Fibroblast of skin of back (primary cell): ENCODE results near the gene ATOH7. TPM values are rescaled to one million over a fixed set of nuclear protein-coding genes. Genes with fewer than 3 reads are reported as not detected.
"Not testable (repeated sequence)": the region's sequence is repeated elsewhere in the genome, so short reads cannot be mapped to it uniquely, and the experiment has no call there.

Source experiments
- DNase-seq: peaks from one replicate; pipeline ENCODE4 v3.0.0-alpha.2; 2013
- polyA plus RNA-seq, 2 experiments: library from polyadenylated mRNA; unstranded; fragments of 120-200 nt; gene quantifications; one replicate each; pipeline ENCODE4 v1.2.1, GENCODE V29; 2013; ENCODE audit not compliant: insufficient read length in 2 of 2

Gene ATOH7
- polyA plus RNA-seq (2013, experiment 1 of 2; ENCODE audit: insufficient read length) = not detected
- polyA plus RNA-seq (2013, experiment 2 of 2; ENCODE audit: insufficient read length) = not detected

DNA sequence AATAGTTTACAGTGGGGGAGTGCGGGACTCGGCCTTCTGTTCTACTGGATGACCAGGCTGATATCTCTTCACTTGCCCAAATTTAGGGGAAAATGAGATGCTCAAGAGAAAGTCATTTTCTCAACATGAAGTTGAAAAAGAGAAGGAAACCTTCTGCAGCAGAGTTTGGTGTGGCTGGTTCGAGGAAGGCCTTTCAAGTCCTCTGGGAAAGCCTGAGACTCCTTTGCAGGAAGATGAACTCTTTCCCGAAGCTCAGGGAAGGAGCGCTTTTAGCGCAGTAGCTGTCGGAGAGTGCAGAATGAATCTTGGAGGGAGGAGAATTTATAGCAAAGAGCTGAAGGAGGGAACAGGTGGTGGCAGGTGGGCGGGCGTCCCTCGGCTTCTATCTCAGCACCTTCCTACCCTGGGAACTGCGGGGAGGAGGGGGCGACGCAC, at the start of gene ATOH7:
Gene ATOH7, minus strand, starts transcription at position 297 of the 435 bp plus-strand sequence. CDS start 436 bp downstream, outside the sequence.
- no peak for DNase-seq

DNA sequence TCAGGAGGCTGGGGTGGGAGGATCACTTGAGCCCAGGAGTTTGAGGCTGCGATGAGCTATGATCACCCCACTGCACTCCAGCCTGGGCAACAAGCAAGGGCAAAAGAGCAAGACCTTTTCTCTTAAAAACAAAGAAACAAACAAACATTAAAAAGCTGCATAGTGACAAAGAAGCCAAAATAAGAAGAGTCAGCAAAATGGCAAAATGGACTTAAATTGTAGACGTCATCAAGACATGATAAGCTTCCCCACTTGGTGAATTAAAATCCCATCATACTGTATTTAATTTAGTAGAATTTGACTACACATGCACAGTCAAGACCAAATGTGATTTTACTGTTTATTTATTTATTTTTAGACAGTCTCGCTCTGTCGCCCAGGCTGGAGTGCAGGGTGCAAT, 48.8 kb upstream of the ATOH7 start:
- DNase-seq = no peak

GRCh38 chr10:68278906-68279753, 47.2 kb upstream of the ATOH7 start:
- not testable (repeated sequence) for DNase-seq

DNA sequence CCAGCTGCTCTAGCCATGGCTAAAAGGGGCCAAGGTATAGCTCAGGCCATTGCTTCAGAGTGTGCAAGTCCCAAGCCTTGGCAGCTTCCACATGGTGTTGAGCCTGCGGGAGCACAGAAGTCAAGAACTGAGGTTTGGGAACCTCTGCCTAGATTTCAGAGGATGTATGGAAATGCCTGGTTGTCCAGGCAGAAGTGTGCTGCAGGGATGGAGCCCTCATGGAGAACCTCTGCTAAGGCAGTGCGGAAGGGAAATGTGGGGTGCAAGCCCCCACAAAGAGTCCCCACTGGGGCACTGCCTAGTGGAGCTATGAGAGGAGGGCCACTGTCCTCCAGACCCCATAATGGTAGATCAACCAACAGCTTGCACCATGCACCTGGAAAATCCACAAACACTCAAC, 45.9 kb upstream of the ATOH7 start:
- not testable (repeated sequence) for DNase-seq

DNA sequence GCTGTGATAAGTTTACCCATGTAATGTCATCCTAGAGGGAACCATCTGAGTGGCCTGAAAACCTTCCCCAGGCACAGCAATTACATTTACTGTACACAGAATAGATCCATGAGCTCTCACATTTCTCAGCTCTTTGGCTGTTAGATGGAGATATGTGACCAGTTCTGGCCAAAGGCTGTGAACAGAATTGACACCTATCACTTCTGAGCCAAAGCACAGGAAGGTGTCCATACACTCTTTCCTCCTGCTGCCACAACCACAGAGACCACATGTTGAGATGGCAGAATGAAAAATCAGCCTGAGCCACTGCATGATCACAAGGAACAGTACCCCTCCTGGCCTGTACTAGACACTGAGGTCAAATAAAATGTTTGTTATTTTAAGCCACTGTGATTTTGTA, 44.3 kb upstream of the ATOH7 start:
- DNase-seq = no peak

DNA sequence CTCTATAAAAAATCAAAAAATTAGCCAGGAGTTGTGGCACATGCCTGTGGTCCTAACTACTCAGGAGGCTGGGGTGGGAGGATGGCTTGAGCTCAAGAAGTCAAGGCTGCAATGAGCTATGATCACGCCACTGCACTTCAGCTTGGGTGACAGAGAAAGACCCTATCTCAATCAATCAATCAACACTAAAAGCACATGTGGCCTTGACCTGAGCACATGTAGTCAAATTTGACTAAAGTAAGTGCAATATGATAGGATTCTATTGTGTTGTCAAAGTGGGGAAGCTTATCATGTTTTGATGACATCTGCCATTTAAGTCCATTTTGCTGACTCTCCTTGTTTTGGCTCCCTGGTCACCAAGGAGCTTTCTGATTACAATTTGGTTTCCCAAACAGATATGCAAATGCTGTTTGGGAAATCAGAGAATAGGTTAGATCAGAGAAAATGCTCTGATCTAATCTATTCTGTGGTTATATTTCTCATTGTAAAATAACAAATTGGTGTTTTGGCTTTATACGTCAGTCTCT, 43.8 kb upstream of the ATOH7 start:
- no peak for DNase-seq

DNA sequence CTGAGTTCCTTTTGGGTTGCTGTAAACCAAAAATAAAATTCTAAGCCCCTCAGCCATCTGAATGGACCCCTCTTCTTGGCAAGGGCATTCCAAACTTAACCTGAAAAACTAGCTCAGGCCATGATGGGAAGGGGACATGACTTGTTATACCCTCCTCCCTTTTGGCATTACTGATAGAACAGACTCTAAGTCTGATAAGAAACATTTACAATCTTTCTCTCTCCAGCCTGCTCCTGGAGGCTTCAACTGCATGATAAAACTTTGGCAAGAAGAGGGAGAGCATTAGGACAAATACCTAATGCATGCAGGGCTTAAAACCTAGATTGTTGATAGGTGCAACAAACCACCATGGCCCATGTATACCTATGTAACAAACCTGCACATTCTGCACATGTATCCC, 40.9 kb upstream of the ATOH7 start:
- no peak for DNase-seq

GRCh38 chr10:68271196-68271882, 39.4 kb upstream of the ATOH7 start:
- no peak for DNase-seq

- no peak for DNase-seq
These were observed 37.8 kb upstream of the ATOH7 start for GRCh38 chr10:68269562-68270290.

DNA sequence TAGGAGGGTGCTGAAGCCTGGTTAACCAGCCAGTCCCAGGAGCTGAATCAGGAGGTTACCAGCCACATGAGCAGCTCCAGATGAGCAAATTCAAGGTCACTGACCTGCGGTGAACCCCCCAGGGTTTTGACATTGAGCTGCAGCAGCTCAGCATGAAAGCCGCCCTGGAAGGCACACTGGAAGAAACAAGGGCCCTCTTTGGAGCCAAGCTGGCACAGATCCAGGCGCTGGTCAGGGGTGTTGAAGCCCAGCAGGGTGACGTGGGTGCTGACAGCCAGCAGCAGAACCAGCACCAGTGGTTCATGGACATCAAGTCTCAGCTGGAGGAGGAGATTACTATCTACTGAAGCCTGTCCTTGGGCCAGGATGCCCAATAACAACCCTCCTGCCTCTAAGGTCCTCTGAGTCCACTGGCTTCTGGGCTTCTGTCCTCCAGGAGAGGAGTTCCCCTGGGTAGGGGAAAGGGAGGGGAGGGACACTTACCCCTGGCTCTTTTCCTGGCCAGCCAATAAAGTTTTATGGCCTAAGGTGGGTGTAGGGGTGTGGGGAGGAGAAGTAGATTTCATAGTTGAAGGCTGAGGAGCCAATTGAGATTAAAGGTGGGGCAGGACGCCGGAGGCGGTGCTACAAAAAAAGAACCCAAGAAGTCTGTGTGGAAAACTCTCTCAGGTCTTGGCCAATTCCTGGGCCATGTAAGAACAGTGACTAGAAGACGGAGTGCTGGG, 29.4 kb upstream of the ATOH7 start:
- no peak for DNase-seq

- no peak for DNase-seq
These were observed 21.4 kb upstream of the ATOH7 start for GRCh38 chr10:68253346-68253745.

- DNase-seq = no peak
These were observed 19.9 kb upstream of the ATOH7 start for GRCh38 chr10:68251625-68252495.

GRCh38 chr10:68251151-68251550, 19.2 kb upstream of the ATOH7 start:
- DNase-seq = no peak

- DNase-seq = no peak
These were observed 17.4 kb upstream of the ATOH7 start for GRCh38 chr10:68249297-68249696.

GRCh38 chr10:68247931-68248330, 16.0 kb upstream of the ATOH7 start:
- no peak for DNase-seq

DNA sequence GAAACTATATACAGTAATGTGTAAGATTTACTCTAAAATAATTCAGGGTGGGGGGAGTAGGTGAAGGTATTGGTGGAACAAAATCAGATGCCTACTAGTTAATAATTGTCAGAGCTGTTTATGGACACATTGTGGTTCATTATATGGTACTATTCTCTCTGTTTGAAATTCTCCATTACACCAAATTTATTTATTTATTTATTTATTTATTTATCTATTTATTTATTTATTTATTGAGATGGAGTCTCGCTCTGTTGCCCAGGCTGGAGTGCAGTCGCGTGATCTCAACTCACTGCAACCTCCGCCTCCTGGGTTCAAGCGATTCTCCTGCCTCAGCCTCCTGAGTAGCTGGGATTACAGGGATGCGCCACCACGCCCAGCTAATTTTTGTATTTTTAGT, 14.5 kb upstream of the ATOH7 start:
- not testable (repeated sequence) for DNase-seq

DNA sequence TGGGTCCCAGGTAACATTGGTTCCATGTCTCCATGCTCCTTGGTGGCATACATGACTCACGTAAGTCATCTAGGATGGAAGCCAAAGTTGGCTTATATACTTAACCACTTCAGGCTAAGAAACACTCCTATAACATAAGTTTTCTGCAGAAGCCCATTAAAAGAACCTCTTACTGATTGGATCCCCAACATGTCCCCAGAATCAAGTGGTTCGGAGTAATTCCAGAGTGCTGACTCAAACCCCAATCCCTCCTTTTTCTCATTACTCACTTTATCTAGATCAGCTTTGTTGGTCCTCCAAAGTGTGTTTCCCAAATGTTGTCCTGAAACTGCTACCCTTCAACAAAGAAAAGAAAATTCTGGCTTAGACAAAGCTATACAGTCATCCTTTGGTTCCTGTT, 10.1 kb upstream of the ATOH7 start:
- DNase-seq = peak; percentile 5

DNA sequence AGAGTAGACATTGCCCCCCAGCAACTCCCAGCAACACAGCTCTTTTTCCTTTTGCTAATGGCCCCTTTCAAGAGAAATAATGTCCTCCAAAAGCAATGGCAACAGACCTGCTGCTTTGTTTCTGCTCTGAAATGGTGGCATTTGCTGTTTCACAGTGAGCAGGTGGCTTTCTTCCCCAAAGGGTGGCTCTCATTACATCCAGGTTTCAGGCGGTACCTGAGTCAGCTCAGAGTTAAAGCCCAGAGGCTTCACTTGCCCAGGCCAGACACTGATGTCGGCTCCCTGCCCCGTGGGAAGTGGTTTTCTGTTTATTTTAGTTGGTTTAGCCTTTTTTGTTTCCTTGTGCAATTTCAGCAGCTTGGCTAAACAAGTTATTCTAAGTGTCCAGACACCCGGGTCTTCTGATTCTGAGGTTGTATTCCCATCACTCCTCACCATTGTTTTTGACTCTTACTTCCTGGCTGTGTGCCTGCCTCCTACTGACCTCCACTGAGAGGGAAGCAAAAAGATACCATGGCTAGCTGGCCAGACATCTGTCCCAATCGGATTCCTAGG, 7.8 kb upstream of the ATOH7 start:
- no peak for DNase-seq

GRCh38 chr10:68239069-68239468, 7.2 kb upstream of the ATOH7 start:
- DNase-seq = no peak

DNA sequence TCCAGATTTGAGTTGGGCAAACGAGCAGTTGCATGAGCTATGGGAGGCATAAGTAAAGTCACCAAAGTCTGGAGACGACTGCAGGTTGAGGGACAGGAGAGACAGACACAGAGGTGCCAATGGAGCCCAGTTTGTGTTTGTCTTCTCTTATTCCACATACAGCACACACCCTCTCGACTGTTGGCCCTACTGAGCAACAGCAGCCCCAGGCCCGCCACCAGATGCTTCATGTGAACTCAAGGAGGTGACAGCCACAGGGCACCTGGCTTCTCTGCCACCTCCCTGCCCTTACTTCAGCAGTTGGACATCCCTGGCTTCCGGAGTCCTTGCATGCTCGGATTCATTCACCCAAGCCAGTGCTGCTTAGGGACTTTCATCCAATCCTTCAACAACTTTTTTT, 6.5 kb upstream of the ATOH7 start:
- no peak for DNase-seq

GRCh38 chr10:68237173-68237572, 5.3 kb upstream of the ATOH7 start:
- no peak for DNase-seq
